ENCODE results near the gene ADRA2B.

Gene ADRA2B

GRCh38 chr2:96103187-96103601 is 13.2 kb downstream of the ADRA2B start:
- DNase-seq, result no peak

GRCh38 chr2:96102596-96103186 is 13.7 kb downstream of the ADRA2B start:
- DNase-seq, result no peak

GRCh38 chr2:96100893-96101304 is 15.5 kb downstream of the ADRA2B start:
- no peak for DNase-seq

- no peak for DNase-seq
Measured at GRCh38 chr2:96099861-96100798, 16.2 kb downstream of the ADRA2B start.

GRCh38 chr2:96098900-96099590 is 17.3 kb downstream of the ADRA2B start:
- DNase-seq, result no peak

- DNase-seq, result no peak
Measured at GRCh38 chr2:96097951-96098823, 18.2 kb downstream of the ADRA2B start.

GRCh38 chr2:96097441-96097840 is 18.9 kb downstream of the ADRA2B start:
- DNase-seq, result no peak

GRCh38 chr2:96095116-96095636 is 21.2 kb downstream of the ADRA2B start:
- DNase-seq, result no peak

- DNase-seq, result no peak
Measured at GRCh38 chr2:96093528-96093927, 22.8 kb downstream of the ADRA2B start.

- no peak for DNase-seq
Measured at GRCh38 chr2:96092951-96093350, 23.4 kb downstream of the ADRA2B start.

- no peak for DNase-seq
Measured at GRCh38 chr2:96092573-96092877, 23.8 kb downstream of the ADRA2B start.

- DNase-seq, result no peak
Measured at GRCh38 chr2:96091711-96092572, 24.4 kb downstream of the ADRA2B start.

GRCh38 chr2:96091141-96091710 is 25.1 kb downstream of the ADRA2B start:
- DNase-seq, result no peak

- peak; percentile 11 for DNase-seq
Measured at GRCh38 chr2:96090196-96090926, 26.0 kb downstream of the ADRA2B start.

- no peak for DNase-seq
Measured at GRCh38 chr2:96089356-96090195, 26.8 kb downstream of the ADRA2B start.

GRCh38 chr2:96088340-96089335 is 27.7 kb downstream of the ADRA2B start:
- DNase-seq, result no peak

- no peak for DNase-seq
Measured at GRCh38 chr2:96087130-96087529, 29.2 kb downstream of the ADRA2B start.

Data from fibroblast of skin of right biceps (primary cell).